ENCODE data around the gene MARCHF10.

- TF ChIP-seq POLR2AphosphoS5 (IDR thresholded peaks at IDR 0.05; ENCODE audit: low read depth, low read length) (no peak), SIN3A (IDR thresholded peaks at IDR 0.05; ENCODE audit: borderline replicate concordance, insufficient read depth, low read depth, low read length) (no peak), CTCF (IDR thresholded peaks at IDR 0.05) (no peak), TCF7L2 (IDR thresholded peaks at IDR 0.05; ENCODE audit: low read depth, low read length) (no peak), REST (IDR thresholded peaks at IDR 0.05; ENCODE audit: insufficient read depth in 1 of 2, low read depth in 2 of 2, low read length in 1 of 2) (no peak)
These were observed 44.1 kb upstream of the MARCHF10 start for GRCh38 chr17:62852195-62852594.

Data from Panc1 (cell line).